ENCODE data around the gene PPP3R2.

PPP3R2 gene

GRCh38 chr9:101587332-101588043 is 7.3 kb downstream of the PPP3R2 start:
- no peak for DNase-seq (ENCODE audit: low read depth, low spot score)
- TF ChIP-seq YY1 (IDR thresholded peaks at IDR 0.05; ENCODE audit: insufficient read depth, insufficient read length) = no peak
- no peak for TF ChIP-seq ZNF274 (IDR thresholded peaks at IDR 0.05; ENCODE audit: low read depth, low read length)
- TF ChIP-seq SUZ12 (IDR thresholded peaks at IDR 0.05; ENCODE audit: extremely low read depth, insufficient read depth, insufficient read length) = no peak
- H3K36me3 ChIP-seq (ENCODE audit: insufficient read depth, insufficient read length, low read length) = no peaks in the 10 kb centered on the region
- H3K4me1 ChIP-seq (ENCODE audit: insufficient read depth, insufficient read length) = peaks cover 2% of the 10 kb centered on the region
- H3K27me3 ChIP-seq (ENCODE audit: insufficient read depth, insufficient read length) = no peaks in the 10 kb centered on the region
- H3K9ac ChIP-seq (ENCODE audit: insufficient read length, low read depth) = no peak overlapping the region
- H3K4me3 ChIP-seq (ENCODE audit: insufficient read length, low read depth) = no peak overlapping the region
- H3K9me3 ChIP-seq (ENCODE audit: insufficient read depth, low read length) = no peaks in the 10 kb centered on the region

GRCh38 chr9:101586651-101587050 is 8.1 kb downstream of the PPP3R2 start:
- H3K27me3 ChIP-seq (ENCODE audit: insufficient read depth, insufficient read length) = no peaks in the 10 kb centered on the region
- no peak overlapping the region for H3K4me3 ChIP-seq (ENCODE audit: insufficient read length, low read depth)
- H3K9ac ChIP-seq (ENCODE audit: insufficient read length, low read depth) = no peak overlapping the region
- peaks cover 2% of the 10 kb centered on the region for H3K4me1 ChIP-seq (ENCODE audit: insufficient read depth, insufficient read length)
- no peaks in the 10 kb centered on the region for H3K9me3 ChIP-seq (ENCODE audit: insufficient read depth, low read length)
- no peaks in the 10 kb centered on the region for H3K36me3 ChIP-seq (ENCODE audit: insufficient read depth, insufficient read length, low read length)
- TF ChIP-seq ZNF274 (IDR thresholded peaks at IDR 0.05; ENCODE audit: low read depth, low read length) (no peak), YY1 (IDR thresholded peaks at IDR 0.05; ENCODE audit: insufficient read depth, insufficient read length) (no peak), SUZ12 (IDR thresholded peaks at IDR 0.05; ENCODE audit: extremely low read depth, insufficient read depth, insufficient read length) (no peak)
- no peak for DNase-seq (ENCODE audit: low read depth, low spot score)

GRCh38 chr9:101585740-101586139 is 9.0 kb downstream of the PPP3R2 start:
- H3K27me3 ChIP-seq (ENCODE audit: insufficient read depth, insufficient read length) = no peaks in the 10 kb centered on the region
- no peak for TF ChIP-seq YY1 (IDR thresholded peaks at IDR 0.05; ENCODE audit: insufficient read depth, insufficient read length)
- no peak for TF ChIP-seq ZNF274 (IDR thresholded peaks at IDR 0.05; ENCODE audit: low read depth, low read length)
- TF ChIP-seq SUZ12 (IDR thresholded peaks at IDR 0.05; ENCODE audit: extremely low read depth, insufficient read depth, insufficient read length) = no peak
- no peak overlapping the region for H3K9ac ChIP-seq (ENCODE audit: insufficient read length, low read depth)
- peaks cover 2% of the 10 kb centered on the region for H3K4me1 ChIP-seq (ENCODE audit: insufficient read depth, insufficient read length)
- no peak overlapping the region for H3K4me3 ChIP-seq (ENCODE audit: insufficient read length, low read depth)
- no peak for DNase-seq (ENCODE audit: low read depth, low spot score)
- H3K9me3 ChIP-seq (ENCODE audit: insufficient read depth, low read length) = no peaks in the 10 kb centered on the region
- no peaks in the 10 kb centered on the region for H3K36me3 ChIP-seq (ENCODE audit: insufficient read depth, insufficient read length, low read length)

GRCh38 chr9:101582553-101582952 is 12.2 kb downstream of the PPP3R2 start:
- Histone ChIP-seq H3K9me3 (ENCODE audit: insufficient read depth, low read length) (no peaks in the 10 kb centered on the region), H3K4me1 (ENCODE audit: insufficient read depth, insufficient read length) (peaks cover 2% of the 10 kb centered on the region), H3K27me3 (ENCODE audit: insufficient read depth, insufficient read length) (no peaks in the 10 kb centered on the region), H3K4me3 (ENCODE audit: insufficient read length, low read depth) (no peak overlapping the region), H3K36me3 (ENCODE audit: insufficient read depth, insufficient read length, low read length) (no peaks in the 10 kb centered on the region), H3K9ac (ENCODE audit: insufficient read length, low read depth) (no peak overlapping the region)
- DNase-seq (ENCODE audit: low read depth, low spot score) = no peak
- TF ChIP-seq YY1 (IDR thresholded peaks at IDR 0.05; ENCODE audit: insufficient read depth, insufficient read length) (no peak), ZNF274 (IDR thresholded peaks at IDR 0.05; ENCODE audit: low read depth, low read length) (no peak), SUZ12 (IDR thresholded peaks at IDR 0.05; ENCODE audit: extremely low read depth, insufficient read depth, insufficient read length) (no peak)

- no peak for DNase-seq (ENCODE audit: low read depth, low spot score)
- Histone ChIP-seq H3K4me3 (ENCODE audit: insufficient read length, low read depth) (no peak overlapping the region), H3K36me3 (ENCODE audit: insufficient read depth, insufficient read length, low read length) (no peaks in the 10 kb centered on the region), H3K9ac (ENCODE audit: insufficient read length, low read depth) (no peak overlapping the region), H3K4me1 (ENCODE audit: insufficient read depth, insufficient read length) (peaks cover 2% of the 10 kb centered on the region), H3K9me3 (ENCODE audit: insufficient read depth, low read length) (no peaks in the 10 kb centered on the region), H3K27me3 (ENCODE audit: insufficient read depth, insufficient read length) (no peaks in the 10 kb centered on the region)
- TF ChIP-seq SUZ12 (IDR thresholded peaks at IDR 0.05; ENCODE audit: extremely low read depth, insufficient read depth, insufficient read length) (no peak), YY1 (IDR thresholded peaks at IDR 0.05; ENCODE audit: insufficient read depth, insufficient read length) (no peak), ZNF274 (IDR thresholded peaks at IDR 0.05; ENCODE audit: low read depth, low read length) (no peak)
Measured at GRCh38 chr9:101579711-101580545, 14.8 kb downstream of the PPP3R2 start.

- TF ChIP-seq ZNF274 (IDR thresholded peaks at IDR 0.05; ENCODE audit: low read depth, low read length) (no peak), YY1 (IDR thresholded peaks at IDR 0.05; ENCODE audit: insufficient read depth, insufficient read length) (no peak), SUZ12 (IDR thresholded peaks at IDR 0.05; ENCODE audit: extremely low read depth, insufficient read depth, insufficient read length) (no peak)
- no peaks in the 10 kb centered on the region for H3K9me3 ChIP-seq (ENCODE audit: insufficient read depth, low read length)
- no peak for DNase-seq (ENCODE audit: low read depth, low spot score)
Measured at GRCh38 chr9:101578378-101578777, 16.4 kb downstream of the PPP3R2 start.

GRCh38 chr9:101574731-101575333 is 19.9 kb downstream of the PPP3R2 start:
- DNase-seq (ENCODE audit: low read depth, low spot score) = no peak
- peaks cover 8% of the 10 kb centered on the region; the same call in 1 of the 2 replicates for H3K9me3 ChIP-seq (ENCODE audit: insufficient read depth, low read length)
- H3K9ac ChIP-seq (ENCODE audit: insufficient read length, low read depth) = no peak overlapping the region
- H3K36me3 ChIP-seq (ENCODE audit: insufficient read depth, insufficient read length, low read length) = peaks cover 3% of the 10 kb centered on the region
- TF ChIP-seq ZNF274 (IDR thresholded peaks at IDR 0.05; ENCODE audit: low read depth, low read length) (no peak), SUZ12 (IDR thresholded peaks at IDR 0.05; ENCODE audit: extremely low read depth, insufficient read depth, insufficient read length) (no peak), YY1 (IDR thresholded peaks at IDR 0.05; ENCODE audit: insufficient read depth, insufficient read length) (no peak)
- no peaks in the 10 kb centered on the region for H3K4me1 ChIP-seq (ENCODE audit: insufficient read depth, insufficient read length)
- no peak overlapping the region for H3K4me3 ChIP-seq (ENCODE audit: insufficient read length, low read depth)
- no peaks in the 10 kb centered on the region for H3K27me3 ChIP-seq (ENCODE audit: insufficient read depth, insufficient read length)

More at GRCh38 chr9:101578378-101578777, 16.4 kb downstream of the PPP3R2 start:
- Histone ChIP-seq H3K36me3 (ENCODE audit: insufficient read depth, insufficient read length, low read length) (no peaks in the 10 kb centered on the region), H3K9ac (ENCODE audit: insufficient read length, low read depth) (no peak overlapping the region), H3K4me1 (ENCODE audit: insufficient read depth, insufficient read length) (no peaks in the 10 kb centered on the region), H3K4me3 (ENCODE audit: insufficient read length, low read depth) (no peak overlapping the region), H3K27me3 (ENCODE audit: insufficient read depth, insufficient read length) (no peaks in the 10 kb centered on the region)

Measured in NT2/D1 (cell line).